GM12891 (cell line): ENCODE measurements around the gene WBP2NL.

ENCODE experiments used
- DNase-seq: peaks from one replicate; pipeline ENCODE4 v3.0.0; 2011; ENCODE audit warnings: low spot score; ENCODE audit not compliant: insufficient read length
- FAIRE-seq: peaks from 2 replicates; lab custom pipeline; 2011; peaks lifted over from hg19 to GRCh38; lab: Jason Lieb, UNC
- PAX5 ChIP-seq: IDR thresholded peaks from 2 replicates; pipeline ENCODE4 v1.6.1; 2011; ENCODE audit warnings: low read length, moderate library complexity, mild to moderate bottlenecking; ENCODE audit not compliant: insufficient read depth, severe bottlenecking
- POLR2A ChIP-seq: IDR thresholded peaks from 2 replicates; pipeline ENCODE4 v1.6.1; 2011; ENCODE audit warnings: low read depth, low read length, control low read depth
- POLR2AphosphoS5 ChIP-seq: IDR thresholded peaks from 2 replicates; pipeline ENCODE4 v1.6.1; 2011; ENCODE audit warnings: low read depth, low read length, control low read depth
- POU2F2 ChIP-seq: IDR thresholded peaks from 2 replicates; pipeline ENCODE4 v1.6.1; 2011; ENCODE audit warnings: low read depth, mild to moderate bottlenecking, control low read depth, low read length, moderate library complexity
- SPI1 ChIP-seq: IDR thresholded peaks from 2 replicates; pipeline ENCODE4 v1.6.1; 2011; ENCODE audit warnings: low read depth, low read length, control low read depth
- TAF1 ChIP-seq: IDR thresholded peaks from 2 replicates; pipeline ENCODE4 v1.6.1; 2011; ENCODE audit warnings: low read depth, low read length, control low read depth

Gene WBP2NL

GRCh38 chr22:42077486-42078125 is 79.0 kb downstream of the WBP2NL start:
- FAIRE-seq (no peak), DNase-seq (no peak)
- TF ChIP-seq TAF1 (no peak), POLR2AphosphoS5 (no peak), POLR2A (no peak), SPI1 (no peak), PAX5 (no peak), POU2F2 (no peak)
